Thoracic aorta (tissue), 2 donors: ENCODE data around the gene CP. TPM values are rescaled to one million over a fixed set of nuclear protein-coding genes. Genes with fewer than 3 reads are reported as not detected.
A peak's percentile ranks its signal among the peaks of the same experiment; 100 is the strongest.

Source experiments
- ATAC-seq: fragments of 150-250 bp; one replicate; pipeline ENCODE4 v1.8.0; 2017; ENCODE audit warnings: low read depth; ENCODE audit not compliant: insufficient number of reproducible peaks, low FRiP score
- DNase-seq: peaks from one replicate; pipeline ENCODE4 v3.0.0-alpha.2; 2020; ENCODE audit warnings: low spot score
- H3K27ac ChIP-seq, 2 donors: fragments of 200-600 bp; sonication (generic); 1 replicate in 1 of 2; 2 replicates in 1 of 2; pipeline ENCODE4 v1.5.1; 2016; ENCODE audit warnings: mild to moderate bottlenecking in 2 of 2, moderate library complexity in 2 of 2
- H3K27me3 ChIP-seq: fragments of 200-600 bp; sonication (generic); replicated peaks from 2 replicates; pipeline ENCODE4 v1.6.0; 2016; ENCODE audit warnings: mild to moderate bottlenecking; ENCODE audit not compliant: insufficient read depth
- H3K36me3 ChIP-seq: fragments of 200-600 bp; sonication (generic); one replicate; pipeline ENCODE4 v1.5.1; 2016
- H3K4me1 ChIP-seq, 2 donors: fragments of 200-600 bp; sonication (generic); 1 replicate in 1 of 2; 2 replicates in 1 of 2; pipeline versions ENCODE4 v1.5.1 to v1.6.0; 2016; ENCODE audit warnings: low read depth in 2 of 2, mild to moderate bottlenecking in 1 of 2; ENCODE audit not compliant: control insufficient read depth in 1 of 2
- H3K4me3 ChIP-seq: fragments of 200-600 bp; sonication (generic); 2 replicates; pipeline ENCODE4 v1.5.1; 2016; ENCODE audit warnings: mild to moderate bottlenecking
- H3K9me3 ChIP-seq: fragments of 200-600 bp; sonication (generic); 2 replicates; pipeline ENCODE4 v1.5.1; 2016
- total RNA-seq, 2 donors: library from RNA; depleted of rRNA; stranded (reverse); fragments of >200 nt; gene quantifications; one replicate each; pipeline versions ENCODE4 v1.1.0 to v1.2.3, GENCODE V29; 2016
- TF ChIP-seq, protein P1 (sequence below): fragments of 200-600 bp; sonication (generic); IDR thresholded peaks from one replicate; pipeline ENCODE4 v1.5.1; 2019; ENCODE audit warnings: antibody characterized with exemption

Gene CP
- total RNA-seq, result 10 to 100 TPM; 58.1 to 64.0 TPM

DNA sequence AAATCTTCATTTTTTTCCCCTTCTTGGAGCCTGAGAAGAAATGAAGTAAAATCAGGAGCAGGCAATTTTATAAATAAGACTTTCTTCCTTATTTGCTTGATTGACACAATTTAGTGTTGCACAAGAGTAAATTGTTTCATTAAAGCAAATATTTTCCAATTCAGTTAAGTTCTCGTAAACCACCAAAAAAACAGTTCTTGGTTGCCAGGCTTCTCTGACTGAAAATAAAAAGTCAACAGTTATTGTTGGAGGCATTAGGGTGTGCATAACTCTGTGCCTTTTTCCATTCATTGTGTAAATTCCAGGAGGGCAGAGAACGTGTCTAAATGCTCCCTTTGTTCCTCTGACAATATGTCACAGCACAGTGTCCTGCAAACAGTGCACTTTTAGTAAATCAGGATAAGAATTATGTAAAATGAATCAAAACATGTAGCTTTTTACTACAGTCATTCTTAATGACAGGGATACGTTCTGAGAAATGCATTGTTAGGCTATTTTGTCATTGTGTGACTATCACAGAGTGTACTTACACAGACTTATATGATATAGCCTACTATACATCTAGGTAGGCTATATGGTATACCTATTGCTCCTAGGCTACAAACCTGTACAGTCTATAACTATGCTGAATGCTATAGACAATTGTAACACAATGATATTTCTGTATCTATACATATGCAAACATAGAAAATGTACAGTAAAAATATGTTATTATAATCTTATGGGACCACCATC, at the start of gene CP:
TSS of gene CP (minus strand) at position 47 of the 735 bp plus-strand sequence. CDS start at position 10, 37 bp downstream.
- Histone ChIP-seq H3K4me3 (peak within 1 kb of the TSS; percentile 62), H3K27ac (no peak within 1 kb of the TSS), H3K36me3 (no peaks in the 10 kb centered on the region), H3K27me3 (no peaks in the 10 kb centered on the region), H3K4me1 (peaks cover 7 to 17% of the 10 kb centered on the region in 2 donors), H3K9me3 (no peaks in the 10 kb centered on the region)
- TF ChIP-seq, protein P1, sequence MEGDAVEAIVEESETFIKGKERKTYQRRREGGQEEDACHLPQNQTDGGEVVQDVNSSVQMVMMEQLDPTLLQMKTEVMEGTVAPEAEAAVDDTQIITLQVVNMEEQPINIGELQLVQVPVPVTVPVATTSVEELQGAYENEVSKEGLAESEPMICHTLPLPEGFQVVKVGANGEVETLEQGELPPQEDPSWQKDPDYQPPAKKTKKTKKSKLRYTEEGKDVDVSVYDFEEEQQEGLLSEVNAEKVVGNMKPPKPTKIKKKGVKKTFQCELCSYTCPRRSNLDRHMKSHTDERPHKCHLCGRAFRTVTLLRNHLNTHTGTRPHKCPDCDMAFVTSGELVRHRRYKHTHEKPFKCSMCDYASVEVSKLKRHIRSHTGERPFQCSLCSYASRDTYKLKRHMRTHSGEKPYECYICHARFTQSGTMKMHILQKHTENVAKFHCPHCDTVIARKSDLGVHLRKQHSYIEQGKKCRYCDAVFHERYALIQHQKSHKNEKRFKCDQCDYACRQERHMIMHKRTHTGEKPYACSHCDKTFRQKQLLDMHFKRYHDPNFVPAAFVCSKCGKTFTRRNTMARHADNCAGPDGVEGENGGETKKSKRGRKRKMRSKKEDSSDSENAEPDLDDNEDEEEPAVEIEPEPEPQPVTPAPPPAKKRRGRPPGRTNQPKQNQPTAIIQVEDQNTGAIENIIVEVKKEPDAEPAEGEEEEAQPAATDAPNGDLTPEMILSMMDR, result no peak
- no peak for ATAC-seq
- no peak for DNase-seq

- Histone ChIP-seq H3K36me3 (no peaks in the 10 kb centered on the region), H3K27ac (peak overlapping the region in 1 of 2 donors; percentile 24), H3K27me3 (no peaks in the 10 kb centered on the region), H3K4me1 (peaks cover 6 to 32% of the 10 kb centered on the region in 2 donors), H3K9me3 (no peaks in the 10 kb centered on the region), H3K4me3 (no peak overlapping the region)
- no peak for ATAC-seq
- DNase-seq, result no peak
- TF ChIP-seq, protein P1, result no peak
Measured at GRCh38 chr3:149270180-149270579, 48.6 kb upstream of the CP start.

DNA sequence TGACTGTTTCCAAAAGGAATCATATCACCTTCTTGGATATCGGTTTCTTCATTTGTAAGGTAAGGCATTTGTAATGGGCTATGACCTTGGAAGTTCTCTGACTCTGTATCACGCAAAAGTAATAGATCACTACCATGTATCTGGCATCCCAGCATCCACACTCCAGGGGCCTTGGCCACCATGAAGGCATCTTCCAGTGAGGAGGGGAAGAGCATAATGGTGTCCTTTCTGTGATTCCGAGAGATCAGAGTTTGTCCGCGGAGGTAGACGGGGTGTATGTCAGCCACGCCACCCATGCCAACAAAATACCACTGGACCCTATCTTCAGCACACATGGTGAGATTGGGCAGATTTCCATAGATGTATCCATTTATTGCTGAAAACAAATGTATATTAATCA, 48.1 kb upstream of the CP start:
- H3K27me3 ChIP-seq, result no peaks in the 10 kb centered on the region
- H3K4me3 ChIP-seq, result no peak overlapping the region
- peaks cover 6 to 30% of the 10 kb centered on the region in 2 donors for H3K4me1 ChIP-seq
- DNase-seq (no peak), ATAC-seq (no peak)
- peak overlapping the region in 1 of 2 donors; percentile 24 for H3K27ac ChIP-seq
- no peaks in the 10 kb centered on the region for H3K9me3 ChIP-seq
- TF ChIP-seq, protein P1, result no peak
- H3K36me3 ChIP-seq, result no peaks in the 10 kb centered on the region

- H3K4me1 ChIP-seq, result peaks cover 0 to 12% of the 10 kb centered on the region in 2 donors
- no peak overlapping the region for H3K27ac ChIP-seq
- H3K36me3 ChIP-seq, result no peaks in the 10 kb centered on the region
- no peaks in the 10 kb centered on the region for H3K27me3 ChIP-seq
- DNase-seq (no peak), ATAC-seq (no peak)
- TF ChIP-seq, protein P1, result no peak
- no peak overlapping the region for H3K4me3 ChIP-seq
- no peaks in the 10 kb centered on the region for H3K9me3 ChIP-seq
Measured at GRCh38 chr3:149267565-149267964, 45.9 kb upstream of the CP start.

DNA sequence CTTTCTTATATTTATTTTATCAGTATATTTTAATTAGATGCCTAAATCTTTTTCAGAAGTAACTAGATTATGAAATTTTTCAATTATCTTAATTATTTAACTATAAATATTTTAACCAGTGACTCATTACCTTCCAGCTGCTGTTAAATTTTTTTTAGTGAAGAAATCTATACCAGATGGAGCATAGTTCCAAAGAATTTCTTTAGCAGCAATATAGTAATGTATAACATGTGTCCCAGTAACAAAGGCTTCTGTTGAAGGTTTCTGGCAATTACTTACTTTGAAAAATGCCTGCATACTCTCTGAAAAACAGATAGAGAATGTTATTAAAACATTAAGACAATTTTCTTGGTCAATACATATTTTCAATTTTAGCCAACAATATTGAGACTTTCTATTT, 45.1 kb upstream of the CP start:
- TF ChIP-seq, protein P1, result no peak
- H3K9me3 ChIP-seq, result no peaks in the 10 kb centered on the region
- H3K36me3 ChIP-seq, result no peaks in the 10 kb centered on the region
- peaks cover 0 to 9% of the 10 kb centered on the region in 2 donors for H3K4me1 ChIP-seq
- H3K27ac ChIP-seq, result no peak overlapping the region
- no peaks in the 10 kb centered on the region for H3K27me3 ChIP-seq
- DNase-seq (no peak), ATAC-seq (no peak)
- no peak overlapping the region for H3K4me3 ChIP-seq
